ENCODE measurements around the gene FAM107A.
A peak's percentile ranks its signal among the peaks of the same experiment; 100 is the strongest.

Gene FAM107A

DNA sequence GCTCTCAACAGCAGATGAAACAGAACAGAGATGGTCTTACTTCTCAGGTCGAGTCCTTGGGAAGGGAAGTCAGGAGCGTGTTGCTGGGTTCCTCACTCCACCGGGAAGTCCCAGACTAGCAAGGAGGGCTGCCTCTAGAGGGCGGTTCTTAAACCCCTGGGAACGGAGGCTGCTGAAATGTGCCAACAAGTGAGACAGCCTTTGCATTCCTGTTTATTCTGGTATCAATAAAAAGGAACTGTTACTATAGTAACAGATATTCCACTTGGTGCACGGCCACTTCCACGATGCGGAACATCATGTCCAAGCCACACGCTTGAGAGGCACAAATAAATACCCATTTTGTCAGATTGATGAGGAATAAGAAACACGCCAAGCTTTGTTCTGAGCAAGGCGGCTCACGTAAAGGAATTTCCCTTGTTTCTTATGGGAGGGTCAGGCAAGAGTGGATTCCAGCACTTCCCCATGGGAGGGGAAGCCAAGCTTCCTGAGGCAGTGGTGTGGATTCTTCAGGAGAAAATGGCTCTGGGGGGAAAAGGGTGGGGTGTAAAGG, at the start of gene FAM107A:
Gene FAM107A (minus strand): TSS at position 123 of the 553 bp plus-strand sequence. CDS start 7,531 bp downstream, outside the sequence.
- no peak for DNase-seq (ENCODE audit: low read depth, low spot score)

GRCh38 chr3:58625196-58625824, 48.1 kb upstream of the FAM107A start:
- DNase-seq (ENCODE audit: low read depth, low spot score): no peak

DNA sequence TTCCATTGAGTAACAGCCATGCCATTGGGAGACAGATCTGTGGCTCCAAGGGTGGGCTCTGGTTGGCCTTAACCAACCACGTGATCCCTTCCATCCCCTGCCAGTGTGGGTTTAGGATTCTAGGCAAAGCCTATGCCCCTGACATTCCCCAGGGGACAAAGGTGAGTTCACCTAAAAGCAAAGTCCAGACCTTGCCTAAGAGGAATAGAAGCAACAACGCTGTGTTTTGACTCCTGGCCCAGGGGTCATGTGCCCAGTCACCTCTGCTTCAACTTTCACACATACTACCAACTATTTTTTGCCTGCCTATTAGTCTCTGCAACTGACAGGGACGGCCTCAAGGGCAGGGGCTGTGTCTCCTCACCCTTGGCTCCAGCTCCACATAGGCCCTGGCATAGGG, 47.4 kb upstream of the FAM107A start:
- DNase-seq (ENCODE audit: low read depth, low spot score): no peak

DNA sequence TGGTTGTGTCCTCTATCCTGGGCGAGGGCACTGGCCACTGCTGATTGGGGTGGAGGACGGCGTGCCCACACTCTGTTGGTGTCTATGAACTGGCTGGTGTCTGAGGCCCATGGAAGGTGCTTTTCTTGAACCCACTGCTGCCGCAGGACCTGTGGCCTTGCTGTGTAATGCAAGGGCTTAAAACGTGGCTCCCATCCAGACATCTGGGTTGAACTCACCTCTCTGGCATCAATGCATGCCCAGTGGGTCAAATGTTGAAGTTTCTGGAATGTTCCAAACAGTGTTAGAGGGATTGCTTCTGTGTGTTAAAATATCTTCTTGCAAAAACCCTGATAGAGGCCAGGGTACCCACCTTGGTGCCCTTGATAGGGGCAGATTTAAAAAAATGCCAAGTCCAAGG, 46.8 kb upstream of the FAM107A start:
- no peak for DNase-seq (ENCODE audit: low read depth, low spot score)

DNA sequence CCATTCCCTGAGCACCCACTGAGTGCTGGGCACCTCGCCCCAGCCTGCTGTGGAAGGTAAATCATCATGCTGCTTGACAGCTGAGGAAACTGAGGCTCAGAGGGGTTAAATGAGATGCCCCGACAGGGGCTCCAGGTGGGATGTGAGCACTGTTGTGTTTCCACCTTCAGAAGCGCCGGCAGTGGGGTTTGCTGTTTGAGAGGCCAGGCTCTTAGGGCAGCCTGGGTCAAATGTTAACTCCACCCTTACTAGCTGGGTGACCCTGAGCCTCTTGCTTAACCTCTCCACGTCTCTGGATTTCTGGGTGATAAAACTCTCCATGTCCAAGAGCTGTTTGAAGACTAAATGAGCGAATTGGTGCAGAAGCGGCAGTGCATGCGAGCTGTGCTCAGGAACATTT, 46.3 kb upstream of the FAM107A start:
- no peak for DNase-seq (ENCODE audit: low read depth, low spot score)

DNA sequence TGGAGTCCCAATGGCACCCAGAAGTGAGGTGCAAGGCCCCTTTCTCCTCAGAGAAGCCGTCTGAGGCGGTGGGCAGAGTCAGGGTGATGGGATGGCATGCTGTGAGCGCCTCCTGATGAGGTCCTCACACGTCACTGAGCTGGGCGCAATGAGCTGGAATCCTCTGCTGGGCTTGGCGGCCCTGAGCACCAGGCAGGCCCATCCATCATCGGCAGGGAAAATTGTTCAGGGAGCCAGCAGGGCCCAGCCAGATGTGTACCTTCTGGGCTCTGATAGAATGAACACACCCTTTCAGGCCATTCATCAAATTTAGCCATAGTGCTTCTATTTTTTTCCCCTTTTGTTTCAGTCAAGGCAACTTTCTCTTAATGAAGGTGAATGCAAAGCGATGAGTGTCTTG, 45.7 kb upstream of the FAM107A start:
- DNase-seq (ENCODE audit: low read depth, low spot score): no peak

- no peak for DNase-seq (ENCODE audit: low read depth, low spot score)
Observed at GRCh38 chr3:58622436-58622835, 45.2 kb upstream of the FAM107A start.

DNA sequence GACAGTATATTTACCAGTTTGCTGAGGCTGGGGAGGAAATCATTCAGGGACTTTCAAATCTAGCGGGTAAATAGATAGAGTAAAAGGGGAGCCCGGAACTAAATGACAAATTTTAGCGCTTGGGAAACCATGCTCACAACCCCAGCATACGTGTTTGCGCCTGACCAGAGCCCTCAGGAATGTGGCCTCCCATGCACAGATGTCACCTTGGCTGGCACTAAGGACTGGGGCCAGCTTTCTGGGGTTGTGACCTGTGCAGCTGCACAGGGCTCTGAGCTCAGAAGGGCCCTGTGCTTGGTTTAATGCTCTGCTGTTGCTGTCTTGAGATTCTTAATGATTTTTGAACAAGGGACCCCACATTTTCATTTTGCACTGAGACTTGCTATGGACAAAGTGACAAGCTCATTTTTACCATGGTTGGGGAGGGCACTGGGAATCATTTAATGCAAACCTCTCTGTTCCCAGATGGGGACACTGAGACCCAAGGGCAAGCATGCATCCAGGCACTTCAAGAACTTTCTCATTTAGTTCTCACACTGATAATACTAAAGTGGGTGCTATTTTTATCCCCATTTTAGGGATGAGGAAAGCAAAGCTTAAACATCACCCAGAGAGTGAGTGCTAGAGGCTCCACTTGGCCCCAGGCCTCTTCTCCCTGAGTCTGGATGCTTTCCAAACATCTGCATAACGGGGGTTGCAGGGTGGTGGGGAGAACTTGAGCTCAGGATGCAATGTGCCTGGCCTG, 44.1 kb upstream of the FAM107A start:
- DNase-seq (ENCODE audit: low read depth, low spot score): no peak

DNA sequence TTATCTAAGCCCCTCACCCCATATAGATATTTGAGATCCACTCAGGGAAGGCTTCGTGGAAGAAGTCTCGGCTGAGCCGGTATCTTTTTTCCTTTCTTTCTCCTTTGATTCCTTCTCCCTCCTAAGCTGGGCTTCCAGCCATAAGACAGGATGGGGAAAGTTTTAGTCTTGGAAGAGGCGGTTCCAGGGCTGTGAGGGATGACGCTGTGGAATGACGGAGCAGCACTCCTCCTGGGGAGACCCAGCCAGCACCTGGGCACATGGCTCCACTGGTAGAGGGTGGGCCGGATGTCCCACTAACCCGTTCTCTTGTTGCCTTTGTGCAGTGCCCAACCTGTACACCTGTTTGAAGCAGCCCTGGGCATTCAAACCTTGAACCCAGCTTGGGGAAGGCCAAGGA, 43.2 kb upstream of the FAM107A start:
- no peak for DNase-seq (ENCODE audit: low read depth, low spot score)

GRCh38 chr3:58617338-58617761, 40.2 kb upstream of the FAM107A start:
- DNase-seq (ENCODE audit: low read depth, low spot score): peak; percentile 32

GRCh38 chr3:58613236-58614132, 36.3 kb upstream of the FAM107A start:
- no peak for DNase-seq (ENCODE audit: low read depth, low spot score)

DNA sequence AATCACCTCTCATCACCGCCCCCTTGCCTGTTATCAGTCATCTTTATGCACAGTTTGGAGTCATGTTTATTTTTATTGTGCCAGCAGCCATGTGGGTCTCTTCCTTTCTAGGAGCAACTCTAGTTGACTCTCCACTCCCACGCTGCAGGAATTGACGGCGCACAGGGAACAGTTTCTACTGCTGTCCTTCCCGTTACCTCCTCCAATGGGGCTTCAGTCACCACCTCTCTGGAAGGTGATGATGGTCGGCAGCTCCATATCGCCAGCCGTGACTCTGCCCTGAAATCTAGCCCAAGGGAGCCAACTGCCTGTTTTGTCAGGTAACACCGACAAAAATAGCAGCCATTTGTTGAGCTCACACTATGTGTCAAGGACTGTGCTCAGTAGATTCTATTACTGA, 35.6 kb upstream of the FAM107A start:
- DNase-seq (ENCODE audit: low read depth, low spot score): no peak

GRCh38 chr3:58609990-58610389, 32.8 kb upstream of the FAM107A start:
- DNase-seq (ENCODE audit: low read depth, low spot score): no peak

GRCh38 chr3:58608648-58609047, 31.5 kb upstream of the FAM107A start:
- DNase-seq (ENCODE audit: low read depth, low spot score): no peak

DNA sequence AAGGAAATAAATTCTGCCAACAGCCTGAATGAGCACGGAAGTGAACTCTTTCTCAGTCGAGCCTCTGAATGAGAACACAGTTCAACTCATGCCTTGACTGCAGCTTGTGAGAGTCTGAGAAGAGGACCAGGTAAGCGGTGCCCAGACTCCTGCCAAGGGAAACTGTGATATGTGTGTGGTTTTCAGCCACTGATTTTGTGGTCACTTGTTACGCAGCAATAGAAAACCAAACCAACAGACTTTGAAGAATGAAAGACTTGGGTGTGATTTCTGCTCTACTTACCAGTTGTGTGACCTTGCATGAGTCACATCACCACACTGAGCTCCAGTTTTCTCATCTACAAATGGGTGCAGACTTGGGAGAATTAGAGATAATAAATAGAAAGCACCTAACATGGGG, 30.6 kb upstream of the FAM107A start:
- DNase-seq (ENCODE audit: low read depth, low spot score): no peak

DNA sequence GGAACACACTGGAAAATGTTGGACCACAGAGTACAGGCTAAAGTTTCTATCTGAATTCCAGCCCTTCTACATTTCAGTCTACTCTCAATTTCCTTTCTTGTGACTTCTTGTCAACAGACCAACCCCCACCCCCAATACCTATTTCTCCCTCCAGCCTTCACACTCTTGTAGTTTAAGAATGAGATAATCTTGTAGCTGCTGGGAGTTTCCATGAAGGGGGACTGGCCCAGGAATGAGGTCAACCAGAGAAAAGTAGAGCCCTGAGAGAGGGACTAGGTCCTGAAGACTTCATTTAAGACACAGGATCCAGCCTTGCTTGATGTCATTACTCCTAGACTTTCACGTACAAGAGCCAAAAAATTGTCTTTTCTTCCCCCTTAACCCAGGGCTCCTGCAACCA, 29.5 kb upstream of the FAM107A start:
- DNase-seq (ENCODE audit: low read depth, low spot score): no peak

- no peak for DNase-seq (ENCODE audit: low read depth, low spot score)
Observed at GRCh38 chr3:58604031-58604430, 26.8 kb upstream of the FAM107A start.

- DNase-seq (ENCODE audit: low read depth, low spot score): no peak
Observed at GRCh38 chr3:58603606-58604005, 26.4 kb upstream of the FAM107A start.

DNA sequence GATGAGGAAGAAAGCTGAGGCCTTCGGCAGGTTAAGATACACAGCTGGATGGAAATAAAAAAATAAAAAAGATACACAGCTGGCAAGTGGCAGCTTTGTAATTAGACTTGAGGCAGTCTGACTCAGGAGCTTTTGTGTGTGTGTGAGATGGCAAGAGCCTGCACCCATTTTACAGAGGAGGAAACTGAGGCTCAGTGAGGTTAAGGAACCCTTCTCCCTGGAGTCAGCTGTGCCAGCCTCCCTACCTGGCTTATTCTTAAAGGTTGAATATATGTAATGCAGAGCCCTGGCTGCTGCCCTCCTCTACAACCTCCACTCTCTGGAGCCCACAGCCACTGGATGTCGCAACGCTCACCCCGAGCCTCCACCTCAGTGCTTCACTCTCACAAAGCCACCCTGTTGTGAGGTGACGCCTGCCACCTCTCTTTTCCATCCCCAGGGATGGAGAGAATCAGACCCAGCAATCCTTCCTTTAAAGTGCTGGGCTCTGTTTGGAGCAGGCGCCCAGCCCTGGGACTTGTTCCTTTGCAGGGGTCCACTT, 20.6 kb upstream of the FAM107A start:
- no peak for DNase-seq (ENCODE audit: low read depth, low spot score)

DNA sequence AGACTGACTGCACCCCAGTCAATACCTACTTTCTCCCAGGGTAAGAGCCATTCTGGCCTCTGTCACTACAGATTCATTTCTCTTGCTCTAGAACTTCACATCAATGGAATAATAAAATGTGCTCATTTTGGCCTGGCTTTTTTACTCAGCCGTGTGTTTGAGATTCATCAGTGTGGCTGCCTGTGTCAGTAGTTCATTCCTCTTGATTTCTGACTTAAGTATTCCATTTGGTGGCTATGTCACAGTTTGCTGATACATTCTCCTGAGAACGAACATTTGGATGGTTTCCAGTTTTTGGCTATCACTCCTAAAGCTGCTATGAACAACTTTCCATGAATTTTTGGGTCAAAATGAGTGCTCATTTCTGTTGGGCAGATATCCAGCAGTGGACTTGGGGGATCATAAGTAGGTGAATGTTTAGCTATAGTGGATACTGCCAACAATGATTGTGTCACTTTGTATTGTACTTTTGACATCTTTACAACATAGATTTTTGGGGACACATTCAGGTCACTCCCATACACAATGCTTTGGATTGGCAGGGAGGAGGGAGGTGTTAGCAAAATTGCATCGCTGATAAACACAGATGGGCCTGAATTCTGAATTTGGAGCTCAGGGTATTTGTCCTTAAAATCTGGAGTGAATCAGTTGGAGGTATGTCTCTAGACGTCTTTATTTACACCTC, 19.8 kb upstream of the FAM107A start:
- no peak for DNase-seq (ENCODE audit: low read depth, low spot score)

DNA sequence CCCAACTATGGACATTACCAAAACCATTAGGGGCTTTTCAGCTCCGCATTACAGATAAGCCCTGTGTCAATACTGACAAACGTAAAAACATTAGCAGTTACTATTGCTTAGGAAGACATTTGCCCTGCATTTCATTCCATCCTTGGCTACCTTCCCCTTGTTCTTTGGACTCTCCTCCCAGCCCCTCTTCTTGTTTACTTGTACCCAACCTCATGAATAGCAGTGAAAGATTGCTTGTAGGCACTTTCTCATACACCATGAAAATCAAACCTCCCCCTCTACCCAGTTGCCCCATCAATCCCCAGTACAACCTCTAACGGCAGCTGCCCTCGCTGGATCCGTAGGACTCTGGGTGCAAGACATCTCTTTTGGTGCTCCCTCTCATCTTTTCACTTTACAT, 16.9 kb upstream of the FAM107A start:
- DNase-seq (ENCODE audit: low read depth, low spot score): no peak
